Upper lobe of left lung (tissue), 6 donors: Measurements from ENCODE around the gene TBL1XR1. TPM values are rescaled to one million over a fixed set of nuclear protein-coding genes. Genes with fewer than 3 reads are reported as not detected.

Experiments used
- ATAC-seq, 2 donors: fragments of 200-7000 bp; cut with Tn5 transposase; one replicate each; pipeline ENCODE4 v1.9.1; 2022; ENCODE audit warnings: mild to moderate bottlenecking in 2 of 2, moderate library complexity in 2 of 2; ENCODE audit not compliant: low FRiP score in 2 of 2
- DNase-seq, 2 donors: peaks; one replicate each; pipeline ENCODE4 v3.0.0-alpha.2; 2019 to 2020
- H3K27ac ChIP-seq, 4 donors: fragments of 200-600 bp; sonication (generic); one replicate each; pipeline ENCODE4 v1.5.1; 2016 to 2019
- H3K27me3 ChIP-seq, 4 donors: fragments of 200-600 bp; sonication (generic); one replicate each; pipeline ENCODE4 v1.5.1; 2017 to 2019
- H3K36me3 ChIP-seq, 4 donors: fragments of 200-600 bp; sonication (generic); one replicate each; pipeline ENCODE4 v1.5.1; 2016 to 2019
- H3K4me1 ChIP-seq, 4 donors: fragments of 200-600 bp; sonication (generic); one replicate each; pipeline ENCODE4 v1.5.1; 2018 to 2019
- H3K4me3 ChIP-seq, 4 donors: fragments of 200-600 bp; sonication (generic); one replicate each; pipeline ENCODE4 v1.5.1; 2017 to 2019; ENCODE audit warnings: mild to moderate bottlenecking in 2 of 4, moderate library complexity in 1 of 4
- H3K9me3 ChIP-seq, 4 donors: fragments of 200-600 bp; sonication (generic); one replicate each; pipeline ENCODE4 v1.5.1; 2018 to 2019
- EP300 ChIP-seq, 4 donors: sonication (generic); formaldehyde crosslinking; IDR thresholded peaks; one replicate each; pipeline ENCODE4 v1.5.1; 2017; ENCODE audit warnings: antibody characterized with exemption in 4 of 4, control low read depth in 2 of 4
- POLR2A ChIP-seq, 4 donors: fragments of 450-650 bp; IDR thresholded peaks; one replicate each; pipeline ENCODE4 v1.5.1; 2016 to 2017; ENCODE audit warnings: antibody characterized with exemption in 4 of 4, mild to moderate bottlenecking in 2 of 4
- POLR2AphosphoS5 ChIP-seq, 2 donors: sonication (generic); formaldehyde crosslinking; IDR thresholded peaks; one replicate each; pipeline ENCODE4 v1.5.1; 2017; ENCODE audit warnings: antibody characterized with exemption in 2 of 2
- WGBS, 2 donors: methylation state at CpG; one replicate each; pipeline ENCODE4 v1.1.5; 2017 to 2018; 5-methylcytosine and 5-hydroxymethylcytosine counted together
- small RNA-seq, 4 donors: library from RNA; depleted of rRNA; stranded (forward); fragments of <200 nt; gene quantifications; one replicate each; pipeline ENCODE3, GENCODE V24; 2016
- total RNA-seq, 6 donors: library from RNA; depleted of rRNA in 4 of 6; stranded (reverse); fragments of >200 nt in 4 of 6; gene quantifications; one replicate each; pipeline versions ENCODE4 v1.1.0 to v1.2.1, GENCODE V29; 2016 to 2021
- TF ChIP-seq, protein P1 (sequence below), 6 experiments: fragments of 450-650 bp in 4 of 6; fragments of 200-600 bp in 2 of 6; sonication (generic) in 2 of 6; IDR thresholded peaks; one replicate each; pipeline ENCODE4 v1.5.1; 2016 to 2019; ENCODE audit warnings: antibody characterized with exemption in 6 of 6
- donor health status: DM: no; HTN: no; CAD: no; lungs with moderate emphysema.
- donor health status: DM: no; HTN: yes; CAD: no; lungs with severe emphysema.

TBL1XR1 gene
- total RNA-seq, 6 donors from 2014 or later, result 46.1 to 156 (median 86.6) TPM

DNA sequence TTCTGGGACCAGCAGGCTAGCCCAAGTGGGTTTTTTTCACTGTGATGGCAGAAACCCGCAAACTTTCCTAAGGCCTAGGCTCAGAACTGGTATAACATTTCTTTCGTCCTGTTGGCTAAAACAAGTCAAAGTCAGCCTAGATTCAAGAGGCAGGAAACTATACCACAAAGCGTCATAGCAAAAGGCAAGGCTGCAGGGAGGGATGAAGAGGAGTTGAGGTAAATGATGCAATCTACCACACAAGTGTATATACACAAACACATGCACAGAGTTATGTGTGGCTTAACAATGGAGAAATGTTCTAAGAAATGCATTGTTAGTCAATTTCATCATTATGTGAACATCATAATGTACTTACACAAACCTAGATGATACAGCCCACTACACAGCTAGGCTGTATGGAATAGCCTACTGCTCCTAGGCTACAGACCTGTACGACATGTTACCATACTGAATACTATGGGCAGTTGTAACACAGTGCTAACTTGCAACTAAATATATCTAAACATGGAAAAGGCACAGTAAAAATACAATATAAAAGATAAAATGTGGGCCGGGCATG, 225.6 kb downstream of the TBL1XR1 start:
- no peak for DNase-seq
- no peak overlapping the region for H3K4me3 ChIP-seq
- no peaks in the 10 kb centered on the region for H3K36me3 ChIP-seq
- TF ChIP-seq POLR2AphosphoS5 (IDR thresholded peaks at IDR 0.05) (no peak), POLR2A (IDR thresholded peaks at IDR 0.05) (no peak), EP300 (IDR thresholded peaks at IDR 0.05) (no peak)
- TF ChIP-seq, protein P1, sequence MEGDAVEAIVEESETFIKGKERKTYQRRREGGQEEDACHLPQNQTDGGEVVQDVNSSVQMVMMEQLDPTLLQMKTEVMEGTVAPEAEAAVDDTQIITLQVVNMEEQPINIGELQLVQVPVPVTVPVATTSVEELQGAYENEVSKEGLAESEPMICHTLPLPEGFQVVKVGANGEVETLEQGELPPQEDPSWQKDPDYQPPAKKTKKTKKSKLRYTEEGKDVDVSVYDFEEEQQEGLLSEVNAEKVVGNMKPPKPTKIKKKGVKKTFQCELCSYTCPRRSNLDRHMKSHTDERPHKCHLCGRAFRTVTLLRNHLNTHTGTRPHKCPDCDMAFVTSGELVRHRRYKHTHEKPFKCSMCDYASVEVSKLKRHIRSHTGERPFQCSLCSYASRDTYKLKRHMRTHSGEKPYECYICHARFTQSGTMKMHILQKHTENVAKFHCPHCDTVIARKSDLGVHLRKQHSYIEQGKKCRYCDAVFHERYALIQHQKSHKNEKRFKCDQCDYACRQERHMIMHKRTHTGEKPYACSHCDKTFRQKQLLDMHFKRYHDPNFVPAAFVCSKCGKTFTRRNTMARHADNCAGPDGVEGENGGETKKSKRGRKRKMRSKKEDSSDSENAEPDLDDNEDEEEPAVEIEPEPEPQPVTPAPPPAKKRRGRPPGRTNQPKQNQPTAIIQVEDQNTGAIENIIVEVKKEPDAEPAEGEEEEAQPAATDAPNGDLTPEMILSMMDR (IDR thresholded peaks at IDR 0.05), result no peak
- 90% methylated on average over 5 of the region's 5 CpGs for WGBS, 2 donors
- no peaks in the 10 kb centered on the region for H3K9me3 ChIP-seq
- H3K27me3 ChIP-seq, result no peaks in the 10 kb centered on the region
- no peak overlapping the region for H3K27ac ChIP-seq
- ATAC-seq, result no peak
- H3K4me1 ChIP-seq, result no peaks in the 10 kb centered on the region

DNA sequence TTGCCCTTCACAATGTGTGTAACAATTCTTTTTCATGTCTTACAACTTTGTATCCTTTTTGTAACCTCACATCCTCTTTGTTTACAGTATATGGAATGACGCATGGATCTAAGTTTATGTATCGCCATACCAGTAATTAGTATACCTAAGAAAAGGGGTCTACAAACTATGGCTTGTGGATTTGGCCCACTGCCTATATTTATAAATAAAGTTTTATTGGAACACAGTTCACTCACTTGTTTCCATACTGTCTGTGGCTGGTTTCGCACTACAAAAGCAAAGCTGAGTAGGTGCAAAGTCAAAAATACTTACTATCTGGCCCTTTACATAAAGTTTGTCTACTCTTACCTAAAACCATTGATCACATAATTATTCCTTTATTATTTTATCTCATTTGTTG, 226.5 kb downstream of the TBL1XR1 start:
- ATAC-seq, result no peak
- Histone ChIP-seq H3K4me1 (no peaks in the 10 kb centered on the region), H3K27ac (no peak overlapping the region), H3K27me3 (no peaks in the 10 kb centered on the region), H3K36me3 (no peaks in the 10 kb centered on the region), H3K4me3 (no peak overlapping the region), H3K9me3 (no peaks in the 10 kb centered on the region)
- 87 to 97% methylated on average over 3 of the region's 3 CpGs for WGBS, 2 donors
- no peak for DNase-seq
- TF ChIP-seq, protein P1 (IDR thresholded peaks at IDR 0.05), result no peak
- TF ChIP-seq EP300 (IDR thresholded peaks at IDR 0.05) (no peak), POLR2A (IDR thresholded peaks at IDR 0.05) (no peak), POLR2AphosphoS5 (IDR thresholded peaks at IDR 0.05) (no peak)

DNA sequence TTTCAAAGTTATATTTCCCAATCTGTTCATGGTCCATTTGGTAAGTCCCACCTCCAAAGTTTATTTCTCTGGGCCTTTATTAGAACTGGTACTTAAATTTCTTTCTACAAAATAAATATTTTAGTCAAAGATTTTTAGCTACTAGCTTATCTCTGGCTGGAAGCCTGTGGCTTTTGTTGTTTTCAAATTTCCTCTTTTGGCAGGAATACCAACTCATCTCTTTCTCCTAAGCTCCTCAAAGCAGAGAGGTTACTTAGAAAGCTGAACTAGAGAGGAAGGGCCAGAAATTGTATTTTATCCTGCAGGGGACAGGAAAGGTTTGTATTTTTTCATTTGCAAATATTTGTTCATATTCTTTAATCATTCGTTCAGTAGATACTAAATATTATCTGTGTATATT, 227.8 kb downstream of the TBL1XR1 start:
- no peak for DNase-seq
- Histone ChIP-seq H3K27me3 (no peaks in the 10 kb centered on the region), H3K36me3 (no peaks in the 10 kb centered on the region), H3K9me3 (no peaks in the 10 kb centered on the region), H3K27ac (no peak overlapping the region), H3K4me1 (no peaks in the 10 kb centered on the region), H3K4me3 (no peak overlapping the region)
- ATAC-seq, result no peak
- 39 to 62% methylated on average over 1 of the region's 1 CpG for WGBS, 2 donors
- TF ChIP-seq EP300 (IDR thresholded peaks at IDR 0.05) (no peak), POLR2A (IDR thresholded peaks at IDR 0.05) (no peak), POLR2AphosphoS5 (IDR thresholded peaks at IDR 0.05) (no peak)
- TF ChIP-seq, protein P1 (IDR thresholded peaks at IDR 0.05), result no peak

Small RNA genes within 50 kb of the gene (small RNA-seq; reads per million reads assigned to genes)
- gene RF00019 (0 reads per million in 4 donors), gene RNU6-681P (0 reads per million in 4 donors)
